CD14-positive monocyte (primary cell): ENCODE results near the gene CSRNP3. TPM values are rescaled to one million over a fixed set of nuclear protein-coding genes. Genes with fewer than 3 reads are reported as not detected.

Experiments
- DNase-seq, 3 donors: peaks; one replicate each; pipeline ENCODE4 v3.0.0-alpha.2; 2011 to 2022
- H2AFZ ChIP-seq: 2 replicates; pipeline ENCODE4 v1.6.0; 2012; ENCODE audit warnings: mild to moderate bottlenecking, low read depth, low read length, inconsistent platforms; ENCODE audit not compliant: insufficient read depth, poor library complexity, severe bottlenecking
- H3K27ac ChIP-seq, 2 donors: 1 replicate in 1 of 2; 2 replicates in 1 of 2; pipeline ENCODE4 v1.5.1; 2012 to 2013; ENCODE audit warnings: low read length in 2 of 2, control low read depth in 1 of 2, inconsistent platforms in 1 of 2, low read depth in 1 of 2, mild to moderate bottlenecking in 1 of 2
- H3K27me3 ChIP-seq, 2 donors: one replicate each; pipeline versions ENCODE4 v1.6.0 to v1.6.1; 2011 to 2013; ENCODE audit warnings: low read length in 2 of 2; ENCODE audit not compliant: control insufficient read depth in 2 of 2, insufficient read depth in 2 of 2
- H3K36me3 ChIP-seq, 2 donors: replicated peaks in 1 of 2; 1 replicate in 1 of 2; 2 replicates in 1 of 2; pipeline versions ENCODE4 v1.5.1 to v1.6.1; 2012 to 2013; ENCODE audit warnings: low read length in 2 of 2, control low read depth in 1 of 2, inconsistent platforms in 1 of 2, mild to moderate bottlenecking in 1 of 2; ENCODE audit not compliant: insufficient read depth in 2 of 2, control insufficient read depth in 1 of 2
- H3K4me1 ChIP-seq, 2 donors: 1 replicate in 1 of 2; 2 replicates in 1 of 2; pipeline versions ENCODE4 v1.5.1 to v1.6.1; 2012 to 2013; ENCODE audit warnings: low read length in 2 of 2, control low read depth in 1 of 2, inconsistent platforms in 1 of 2, mild to moderate bottlenecking in 1 of 2, moderate library complexity in 1 of 2; ENCODE audit not compliant: insufficient read depth in 2 of 2, control insufficient read depth in 1 of 2
- H3K4me2 ChIP-seq: replicated peaks from 2 replicates; pipeline ENCODE3; 2012; ENCODE audit warnings: low read length, moderate library complexity, mild to moderate bottlenecking; ENCODE audit not compliant: poor library complexity, severe bottlenecking; ENCODE audit errors: extremely low read depth
- H3K4me3 ChIP-seq, 3 experiments: fragments of 200-600 bp in 1 of 3; sonication (generic) in 1 of 3; replicated peaks in 1 of 3; 1 replicate in 2 of 3; 2 replicates in 1 of 3; pipeline ENCODE4 v1.5.1; 2011 to 2013; ENCODE audit warnings: low read length in 3 of 3, mild to moderate bottlenecking in 3 of 3, control low read depth in 2 of 3, low read depth in 2 of 3, inconsistent platforms in 1 of 3, moderate library complexity in 1 of 3
- H3K79me2 ChIP-seq: 2 replicates; pipeline ENCODE4 v1.6.0; 2012; ENCODE audit warnings: mild to moderate bottlenecking, control low read depth, inconsistent platforms, low read length, moderate library complexity; ENCODE audit not compliant: insufficient read depth
- H3K9ac ChIP-seq: 2 replicates; pipeline ENCODE4 v1.6.0; 2017; ENCODE audit warnings: low read length, mild to moderate bottlenecking; ENCODE audit not compliant: insufficient read depth, poor library complexity, severe bottlenecking
- H3K9me3 ChIP-seq, 2 donors: replicated peaks in 1 of 2; 1 replicate in 1 of 2; 2 replicates in 1 of 2; pipeline versions ENCODE4 v1.5.1 to v1.6.1; 2012 to 2013; ENCODE audit warnings: low read length in 2 of 2, control low read depth in 1 of 2; ENCODE audit not compliant: control insufficient read depth in 1 of 2, insufficient read depth in 1 of 2
- H4K20me1 ChIP-seq: 2 replicates; pipeline ENCODE4 v1.6.0; 2012; ENCODE audit warnings: mild to moderate bottlenecking, low read length, control low read depth, moderate library complexity; ENCODE audit not compliant: insufficient read depth
- H3K27ac Mint-ChIP-seq, 7 donors: one replicate each; pipeline ENCODE4 v1.8.0; 2020; ENCODE audit warnings: mild to moderate bottlenecking in 7 of 7, mixed read lengths in 7 of 7, moderate library complexity in 6 of 7, inconsistent platforms in 2 of 7
- H3K27me3 Mint-ChIP-seq, 3 donors: one replicate each; pipeline ENCODE4 v1.8.0; 2021 to 2022; ENCODE audit warnings: low read depth in 3 of 3, mild to moderate bottlenecking in 3 of 3, mixed read lengths in 3 of 3, moderate library complexity in 3 of 3, inconsistent platforms in 1 of 3
- H3K36me3 Mint-ChIP-seq, 2 donors: one replicate each; pipeline ENCODE4 v1.8.0; 2020; ENCODE audit warnings: mixed read lengths in 2 of 2, inconsistent platforms in 1 of 2, mild to moderate bottlenecking in 1 of 2
- H3K4me1 Mint-ChIP-seq: one replicate; pipeline ENCODE4 v1.8.0; 2020; ENCODE audit warnings: mild to moderate bottlenecking, mixed read lengths
- H3K4me3 Mint-ChIP-seq, 2 donors: one replicate each; pipeline ENCODE4 v1.8.0; 2020; ENCODE audit warnings: mild to moderate bottlenecking in 2 of 2, mixed read lengths in 2 of 2, moderate library complexity in 1 of 2
- H3K9me3 Mint-ChIP-seq, 7 donors: one replicate each; pipeline ENCODE4 v1.8.0; 2020 to 2022; ENCODE audit warnings: mixed read lengths in 7 of 7, mild to moderate bottlenecking in 6 of 7, moderate library complexity in 6 of 7, inconsistent platforms in 2 of 7
- CTCF ChIP-seq: fragments of 200-600 bp; IDR thresholded peaks from one replicate; pipeline ENCODE4 v1.8.0; 2022; ENCODE audit warnings: antibody characterized with exemption, mild to moderate bottlenecking
- WGBS: methylation state at CpG from one replicate; pipeline ENCODE4 v1.1.5; 2013; ENCODE audit warnings: missing lambda C conversion rate; ENCODE audit not compliant: insufficient coverage; 5-methylcytosine and 5-hydroxymethylcytosine counted together
- intact Hi-C, 2 donors: fragments of 100-400 bp; cut with micrococcal nuclease; formaldehyde crosslinking; loops; one replicate each; pipeline versions ENCODE4 v1.15.0 to v1.15.1; 2023
- polyA plus RNA-seq, 3 donors: library from polyadenylated mRNA; depleted of rRNA in 1 of 3; unstranded in 2 of 3; stranded (reverse) in 1 of 3; fragments of 300-500 nt in 2 of 3; fragments of >200 nt in 1 of 3; fragmentation: Illumina TruSeq in 2 of 3; gene quantifications; 1 replicate in 2 of 3; 2 replicates in 1 of 3; pipeline ENCODE4 v1.2.3, GENCODE V29; 2012 to 2021

Gene CSRNP3
- polyA plus RNA-seq, 3 donors: not detected

GRCh38 chr2:165698444-165698884 is 229.0 kb downstream of the CSRNP3 start:
- H3K36me3 ChIP-seq: no peaks in the 10 kb centered on the region
- no peak overlapping the region for H3K4me3 ChIP-seq
- WGBS: 17% methylated on average over 1 of the region's 4 CpGs
- no peaks in the 10 kb centered on the region for H3K79me2 ChIP-seq
- DNase-seq: no peak
- no peaks in the 10 kb centered on the region for H3K27me3 ChIP-seq
- Mint-ChIP-seq H3K9me3 (no peaks in the 10 kb centered on the region), H3K27ac (no peak overlapping the region), H3K4me3 (no peak overlapping the region), H3K36me3 (no peaks in the 10 kb centered on the region), H3K27me3 (peaks cover 0 to 4% (median 2%) of the 10 kb centered on the region in 3 donors), H3K4me1 (no peaks in the 10 kb centered on the region)
- no peak overlapping the region for H2AFZ ChIP-seq
- H3K4me1 ChIP-seq: no peaks in the 10 kb centered on the region
- intact Hi-C loops: no loop called here
- no peaks in the 10 kb centered on the region for H3K9me3 ChIP-seq
- no peak for TF ChIP-seq CTCF
- no peak overlapping the region for H3K27ac ChIP-seq
- no peak overlapping the region for H3K9ac ChIP-seq
- no peaks in the 10 kb centered on the region for H4K20me1 ChIP-seq
- no peak overlapping the region for H3K4me2 ChIP-seq

GRCh38 chr2:165699946-165700345 is 230.4 kb downstream of the CSRNP3 start:
- H3K9me3 Mint-ChIP-seq: no peaks in the 10 kb centered on the region
- Histone ChIP-seq H2AFZ (no peak overlapping the region), H3K36me3 (no peaks in the 10 kb centered on the region), H3K79me2 (no peaks in the 10 kb centered on the region), H3K27me3 (no peaks in the 10 kb centered on the region), H3K9me3 (no peaks in the 10 kb centered on the region), H4K20me1 (no peaks in the 10 kb centered on the region), H3K9ac (no peak overlapping the region), H3K27ac (no peak overlapping the region), H3K4me2 (no peak overlapping the region), H3K4me1 (no peaks in the 10 kb centered on the region), H3K4me3 (no peak overlapping the region)
- DNase-seq: no peak
- peaks cover 0 to 4% (median 2%) of the 10 kb centered on the region in 3 donors for H3K27me3 Mint-ChIP-seq
- no peaks in the 10 kb centered on the region for H3K4me1 Mint-ChIP-seq
- WGBS: 100% methylated on average over 1 of the region's 2 CpGs
- no peak overlapping the region for H3K27ac Mint-ChIP-seq
- no peaks in the 10 kb centered on the region for H3K36me3 Mint-ChIP-seq
- TF ChIP-seq CTCF: no peak
- no peak overlapping the region for H3K4me3 Mint-ChIP-seq
- intact Hi-C loops: no loop called here
